ENCODE data around the gene DAPK1. TPM values are rescaled to one million over a fixed set of nuclear protein-coding genes. Genes with fewer than 3 reads are reported as not detected.
A peak's percentile ranks its signal among the peaks of the same experiment; 100 is the strongest.

Gene DAPK1
- polyA plus RNA-seq, 6 donors from 2014 or later: 0.13 to 0.79 (median 0.32) TPM; not detected in 1

DNA sequence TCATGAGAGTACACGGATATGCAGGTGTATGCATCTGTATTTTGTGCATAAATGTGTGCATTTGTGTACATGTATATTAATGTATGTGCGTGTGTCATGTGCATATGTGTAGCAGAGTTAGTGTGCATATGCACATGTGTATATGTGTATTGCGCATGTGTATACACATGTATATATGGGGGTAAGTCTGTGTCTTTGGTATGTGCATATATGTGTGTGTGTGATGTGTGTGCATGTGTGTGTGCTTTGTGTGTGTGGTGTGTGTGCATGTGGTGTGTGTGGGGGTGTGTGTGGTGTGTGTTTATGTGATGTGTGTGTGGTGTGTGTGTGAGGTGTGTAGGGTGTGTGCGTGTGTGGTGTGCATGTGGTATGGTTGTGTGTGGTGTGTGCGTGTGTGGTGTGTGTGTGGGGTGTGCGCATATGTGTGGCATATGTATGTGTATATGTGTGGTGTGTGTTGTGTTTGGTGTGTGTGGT lies 215.2 kb downstream of the DAPK1 start:
- ATAC-seq (ENCODE audit: low read depth in 2 of 2): no peak
- Mint-ChIP-seq H3K36me3 (no peaks in the 10 kb centered on the region), H3K27ac (no peak overlapping the region), H3K27me3 (peaks cover 0 to 8% (median 0%) of the 10 kb centered on the region in 3 donors), H3K4me3 (no peak overlapping the region), H3K4me1 (peaks cover 0 to 5% (median 0%) of the 10 kb centered on the region in 3 donors), H3K9me3 (peaks cover 0 to 10% (median 0%) of the 10 kb centered on the region in 7 donors)
- DNase-seq: no peak

DNA sequence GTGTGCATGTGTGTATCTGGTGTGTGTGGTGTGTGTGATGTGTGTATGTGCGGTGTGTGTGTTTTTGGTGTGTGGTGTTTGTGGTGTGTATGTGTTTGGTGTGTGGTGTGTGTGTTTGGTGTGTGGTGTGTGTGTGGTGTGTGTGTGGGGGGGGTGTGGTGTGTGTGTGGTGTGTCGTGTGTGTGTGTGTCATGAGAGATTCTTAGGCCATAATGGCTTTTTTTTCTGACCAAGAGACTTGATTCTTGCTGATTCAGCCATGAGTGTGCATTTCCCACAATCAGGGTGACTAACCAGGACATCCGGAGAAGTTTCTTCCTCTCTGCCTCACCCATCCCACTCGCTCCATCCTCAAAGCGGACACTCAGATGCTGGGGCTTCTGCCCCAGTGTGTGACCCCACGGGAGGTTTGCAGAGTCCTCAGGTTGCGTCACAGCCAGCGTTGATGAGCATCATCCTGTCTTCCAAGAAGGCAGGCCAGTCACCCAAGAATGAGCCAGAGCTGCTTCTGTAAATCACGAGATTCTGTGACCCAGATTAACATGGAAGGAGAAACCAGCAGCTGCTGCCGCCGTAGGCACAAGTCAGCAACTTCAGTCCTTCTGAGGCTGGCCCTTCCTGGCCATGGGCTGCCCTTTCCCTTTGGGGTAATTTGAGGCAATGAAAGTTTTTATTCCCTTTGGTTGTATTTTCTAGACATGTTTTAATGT lies 215.8 kb downstream of the DAPK1 start:
- no peak overlapping the region for H3K27ac Mint-ChIP-seq
- no peak for DNase-seq
- H3K27me3 Mint-ChIP-seq: peaks cover 0 to 11% (median 3%) of the 10 kb centered on the region in 3 donors
- peaks cover 0 to 5% (median 0%) of the 10 kb centered on the region in 3 donors for H3K4me1 Mint-ChIP-seq
- peaks cover 0 to 12% (median 0%) of the 10 kb centered on the region in 7 donors for H3K9me3 Mint-ChIP-seq
- no peak for ATAC-seq (ENCODE audit: low read depth in 2 of 2)
- H3K36me3 Mint-ChIP-seq: no peaks in the 10 kb centered on the region
- no peak overlapping the region for H3K4me3 Mint-ChIP-seq

DNA sequence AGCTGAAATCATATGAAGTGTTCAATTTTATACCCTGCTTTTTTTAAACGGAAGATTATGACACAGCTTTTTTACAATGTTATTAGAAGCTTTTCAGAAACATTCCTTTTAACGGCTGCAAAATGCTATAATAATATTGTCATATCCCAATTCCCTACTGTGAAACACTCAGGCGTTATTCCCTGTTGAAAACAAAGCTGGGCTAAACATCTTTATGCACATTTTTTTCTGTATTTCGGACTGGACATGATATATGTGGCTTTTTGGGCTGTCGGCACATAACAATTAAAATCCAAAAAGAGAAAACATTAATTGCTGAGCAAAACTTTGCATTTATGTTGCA lies 216.3 kb downstream of the DAPK1 start:
- no peak overlapping the region for H3K4me3 Mint-ChIP-seq
- no peaks in the 10 kb centered on the region for H3K36me3 Mint-ChIP-seq
- H3K27ac Mint-ChIP-seq: no peak overlapping the region
- H3K9me3 Mint-ChIP-seq: peaks cover 0 to 14% (median 0%) of the 10 kb centered on the region in 7 donors
- no peak for ATAC-seq (ENCODE audit: low read depth in 2 of 2)
- H3K4me1 Mint-ChIP-seq: peaks cover 0 to 5% (median 0%) of the 10 kb centered on the region in 3 donors
- no peak for DNase-seq
- peaks cover 0 to 17% (median 7%) of the 10 kb centered on the region in 3 donors for H3K27me3 Mint-ChIP-seq

DNA sequence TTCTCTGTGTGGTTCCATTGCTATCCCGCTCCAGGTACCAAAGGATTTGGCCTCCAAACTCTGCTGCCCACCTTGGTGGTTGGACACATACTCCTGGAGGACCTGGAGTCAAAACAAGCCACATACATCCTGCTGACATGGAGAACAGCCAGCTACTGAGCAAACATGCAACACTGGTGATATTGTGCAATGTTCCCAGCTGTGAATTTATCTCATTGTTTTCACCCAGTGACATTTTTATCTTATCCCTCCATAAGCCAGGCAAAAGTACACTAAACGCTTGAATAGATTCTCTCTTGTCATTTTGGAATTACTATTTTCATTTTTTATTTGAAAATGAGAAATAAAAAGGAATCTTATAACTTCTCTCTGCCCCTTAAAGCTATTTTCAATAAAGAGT lies 217.2 kb downstream of the DAPK1 start:
- DNase-seq: no peak
- Mint-ChIP-seq H3K36me3 (no peaks in the 10 kb centered on the region), H3K27me3 (peaks cover 0 to 19% (median 7%) of the 10 kb centered on the region in 3 donors), H3K4me1 (peaks cover 0 to 5% (median 0%) of the 10 kb centered on the region in 3 donors), H3K27ac (no peak overlapping the region), H3K9me3 (peaks cover 0 to 14% (median 0%) of the 10 kb centered on the region in 7 donors), H3K4me3 (no peak overlapping the region)
- no peak for ATAC-seq (ENCODE audit: low read depth in 2 of 2)

DNA sequence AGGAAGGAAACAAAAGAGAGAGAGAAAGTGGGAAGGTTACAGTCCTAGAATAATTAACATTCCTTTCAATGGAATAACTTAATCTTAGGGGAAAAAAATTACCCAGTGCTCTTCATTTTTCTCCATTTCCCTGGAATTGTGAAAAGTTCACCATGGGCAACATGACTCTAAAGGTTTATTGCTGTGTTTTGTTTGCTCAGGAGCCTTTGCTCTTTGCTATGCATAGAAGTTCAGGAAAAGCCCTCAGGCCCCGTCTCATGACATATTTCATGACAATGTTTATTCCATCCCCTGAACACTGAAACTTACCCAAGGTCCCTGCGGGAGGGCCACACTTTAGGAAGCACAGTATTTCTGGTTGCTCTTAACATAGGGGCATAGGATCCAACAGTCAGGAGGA lies 218.5 kb downstream of the DAPK1 start:
- Mint-ChIP-seq H3K27me3 (peaks cover 3 to 25% (median 14%) of the 10 kb centered on the region in 3 donors), H3K4me1 (peaks cover 0 to 5% (median 0%) of the 10 kb centered on the region in 3 donors), H3K9me3 (peaks cover 0 to 14% (median 0%) of the 10 kb centered on the region in 7 donors), H3K27ac (no peak overlapping the region), H3K4me3 (no peak overlapping the region), H3K36me3 (no peaks in the 10 kb centered on the region)
- no peak for ATAC-seq (ENCODE audit: low read depth in 2 of 2)
- no peak for DNase-seq

DNA sequence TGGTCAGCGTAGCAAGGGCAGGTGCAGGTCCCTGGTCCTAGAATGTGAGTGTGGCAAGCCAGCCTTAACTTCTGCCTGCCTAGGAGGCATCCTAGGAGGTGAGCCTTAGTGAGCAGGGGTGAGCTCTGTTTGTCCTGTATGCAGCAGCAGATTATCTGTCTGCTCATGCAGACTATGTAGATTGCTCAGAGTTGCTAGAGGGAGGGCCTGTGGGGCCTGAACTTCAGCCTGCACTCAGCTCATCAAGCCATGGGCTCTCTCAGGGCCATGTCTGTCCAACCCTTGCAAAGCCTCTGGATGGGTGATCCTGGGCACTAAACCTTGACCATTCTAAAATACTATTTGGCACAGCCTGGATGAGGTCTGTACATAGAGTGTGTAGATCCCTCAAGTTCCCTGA lies 219.8 kb downstream of the DAPK1 start:
- no peak overlapping the region for H3K4me3 Mint-ChIP-seq
- H3K27me3 Mint-ChIP-seq: peaks cover 14 to 38% (median 21%) of the 10 kb centered on the region in 3 donors
- H3K27ac Mint-ChIP-seq: no peak overlapping the region
- ATAC-seq (ENCODE audit: low read depth in 2 of 2) (no peak), DNase-seq (no peak)
- H3K36me3 Mint-ChIP-seq: no peaks in the 10 kb centered on the region
- H3K4me1 Mint-ChIP-seq: peaks cover 0 to 5% (median 0%) of the 10 kb centered on the region in 3 donors
- H3K9me3 Mint-ChIP-seq: peaks cover 0 to 19% (median 0%) of the 10 kb centered on the region in 7 donors

DNA sequence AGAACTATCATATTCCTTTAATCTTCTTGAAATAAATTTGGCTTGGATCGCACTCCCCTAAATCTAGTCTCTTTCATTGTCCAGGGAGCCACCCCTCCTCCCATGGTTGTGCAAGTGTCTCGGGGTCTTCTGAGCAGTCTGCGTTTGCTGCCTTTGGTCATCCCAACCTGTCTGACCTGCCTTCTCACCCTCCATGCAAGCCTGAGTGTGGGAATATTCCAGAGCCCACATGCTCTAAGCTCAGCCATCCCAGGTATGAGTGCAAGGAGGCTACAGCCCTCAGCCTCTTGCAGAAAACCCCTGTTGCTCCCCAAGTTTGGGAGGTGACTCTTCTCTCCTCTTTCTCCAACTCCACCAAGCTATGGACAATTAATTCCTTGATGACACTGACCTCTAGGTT lies 220.6 kb downstream of the DAPK1 start:
- ATAC-seq (ENCODE audit: low read depth in 2 of 2): no peak
- H3K9me3 Mint-ChIP-seq: peaks cover 0 to 13% (median 0%) of the 10 kb centered on the region in 7 donors

DNA sequence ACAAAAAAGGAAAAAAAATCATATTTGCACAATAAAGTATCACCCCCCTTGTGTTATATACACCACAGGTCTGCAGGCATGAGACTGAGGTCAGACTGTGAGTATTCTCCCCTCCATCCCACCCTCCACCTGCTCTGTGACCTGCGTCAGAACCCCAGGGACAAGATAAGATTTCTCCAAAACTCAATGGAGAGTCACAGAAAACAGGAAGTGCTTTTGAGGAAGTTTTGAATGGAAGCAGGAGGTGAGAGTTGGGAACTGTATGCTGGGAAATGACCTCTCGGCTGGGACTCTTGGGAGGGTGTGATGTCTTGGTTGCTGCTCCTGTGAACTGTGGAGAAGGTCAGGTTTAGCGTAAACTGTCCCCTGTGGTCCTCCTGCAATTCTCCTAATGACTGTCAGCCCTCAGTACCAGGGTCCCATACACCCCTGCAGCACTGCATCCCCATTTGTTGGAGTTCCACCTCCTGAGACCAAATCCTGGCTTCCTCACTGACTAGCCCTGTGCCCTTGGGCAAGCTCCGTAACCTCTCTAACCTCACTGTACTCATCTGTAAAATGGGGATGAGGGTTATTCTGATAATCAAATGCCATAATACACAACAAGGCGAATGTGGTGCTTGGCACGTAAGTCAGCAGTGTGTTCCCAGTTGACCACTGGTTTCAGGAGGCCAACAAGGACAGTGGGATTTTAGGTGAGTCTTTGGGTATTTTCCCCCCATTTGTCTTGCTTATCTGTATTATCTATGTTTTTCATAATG lies 221.4 kb downstream of the DAPK1 start:
- DNase-seq (no peak), ATAC-seq (ENCODE audit: low read depth in 2 of 2) (no peak)
- no peaks in the 10 kb centered on the region for H3K4me1 Mint-ChIP-seq
- H3K27me3 Mint-ChIP-seq: peaks cover 19 to 49% (median 30%) of the 10 kb centered on the region in 3 donors
- no peak overlapping the region for H3K4me3 Mint-ChIP-seq
- H3K9me3 Mint-ChIP-seq: peaks cover 0 to 13% (median 0%) of the 10 kb centered on the region in 7 donors
- no peaks in the 10 kb centered on the region for H3K36me3 Mint-ChIP-seq
- no peak overlapping the region for H3K27ac Mint-ChIP-seq

More for the DNA sequence above, 220.6 kb downstream of the DAPK1 start:
- Mint-ChIP-seq H3K4me3 (no peak overlapping the region), H3K27ac (peak overlapping the region in 1 of 6 donors; percentile 39), H3K4me1 (peaks cover 0 to 1% (median 0%) of the 10 kb centered on the region in 3 donors), H3K36me3 (no peaks in the 10 kb centered on the region), H3K27me3 (peaks cover 17 to 46% (median 25%) of the 10 kb centered on the region in 3 donors)
- no peak for DNase-seq

DNA sequence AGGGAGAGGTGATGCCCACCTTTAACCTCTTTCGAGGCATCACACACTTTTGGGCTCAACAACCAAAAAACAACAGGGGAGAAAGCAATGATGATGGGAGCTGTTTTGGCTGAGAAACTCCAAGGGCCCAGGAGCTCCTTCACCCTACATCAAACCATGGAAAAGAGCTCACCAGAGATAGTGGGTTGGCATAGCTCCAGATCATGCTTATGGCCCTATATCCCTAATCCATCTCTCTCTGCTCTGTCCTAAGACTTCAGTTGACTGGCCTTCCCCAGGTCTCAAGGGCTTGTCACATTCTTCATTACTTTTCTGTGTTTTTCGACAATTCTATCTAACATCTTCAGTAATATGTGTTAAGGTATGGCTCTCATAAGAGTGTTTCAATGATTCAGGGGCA lies 222.5 kb downstream of the DAPK1 start:
- Mint-ChIP-seq H3K27me3 (peaks cover 29 to 59% (median 41%) of the 10 kb centered on the region in 3 donors), H3K4me1 (no peaks in the 10 kb centered on the region), H3K36me3 (no peaks in the 10 kb centered on the region), H3K9me3 (peaks cover 0 to 13% (median 0%) of the 10 kb centered on the region in 7 donors), H3K27ac (no peak overlapping the region), H3K4me3 (no peak overlapping the region)
- DNase-seq: no peak
- no peak for ATAC-seq (ENCODE audit: low read depth in 2 of 2)

DNA sequence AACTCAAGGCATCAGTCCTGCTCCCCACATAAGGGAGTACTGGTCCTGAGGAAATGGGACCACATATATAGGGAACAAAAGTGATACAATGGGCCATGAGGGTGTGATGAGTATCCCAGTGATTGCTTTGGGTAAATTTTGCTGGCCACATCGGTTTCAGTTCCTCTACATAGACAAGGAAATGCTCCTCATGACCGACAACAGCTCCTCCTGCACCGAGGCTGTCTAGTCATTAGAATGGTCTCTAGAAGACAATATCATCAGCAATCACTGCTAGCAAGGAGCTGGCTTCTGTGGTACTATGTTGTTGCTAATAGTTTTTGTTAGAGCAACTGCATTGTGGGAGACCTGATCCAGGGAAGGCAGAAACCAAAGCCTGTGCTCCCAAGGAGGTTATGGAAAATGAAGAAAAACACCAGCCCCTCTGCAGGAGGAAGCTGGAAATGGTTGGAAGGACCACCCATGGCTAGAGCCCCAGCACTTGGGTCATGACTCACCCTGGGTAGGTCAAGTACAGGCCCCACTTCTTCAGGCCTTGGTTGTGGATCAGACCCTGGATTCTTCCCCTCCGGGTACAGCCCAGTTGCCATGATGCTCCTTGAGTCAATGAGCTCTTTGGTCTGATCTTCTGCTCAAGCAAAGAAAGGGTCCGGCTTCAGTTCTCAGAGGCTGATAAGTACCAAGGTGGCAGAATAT lies 224.9 kb downstream of the DAPK1 start:
- no peak overlapping the region for H3K4me3 Mint-ChIP-seq
- peaks cover 0 to 4% (median 1%) of the 10 kb centered on the region in 3 donors for H3K4me1 Mint-ChIP-seq
- H3K27me3 Mint-ChIP-seq: peaks cover 34 to 74% (median 63%) of the 10 kb centered on the region in 3 donors
- no peaks in the 10 kb centered on the region for H3K36me3 Mint-ChIP-seq
- no peak overlapping the region for H3K27ac Mint-ChIP-seq
- peaks cover 0 to 10% (median 0%) of the 10 kb centered on the region in 7 donors for H3K9me3 Mint-ChIP-seq
- DNase-seq (no peak), ATAC-seq (ENCODE audit: low read depth in 2 of 2) (no peak)

DNA sequence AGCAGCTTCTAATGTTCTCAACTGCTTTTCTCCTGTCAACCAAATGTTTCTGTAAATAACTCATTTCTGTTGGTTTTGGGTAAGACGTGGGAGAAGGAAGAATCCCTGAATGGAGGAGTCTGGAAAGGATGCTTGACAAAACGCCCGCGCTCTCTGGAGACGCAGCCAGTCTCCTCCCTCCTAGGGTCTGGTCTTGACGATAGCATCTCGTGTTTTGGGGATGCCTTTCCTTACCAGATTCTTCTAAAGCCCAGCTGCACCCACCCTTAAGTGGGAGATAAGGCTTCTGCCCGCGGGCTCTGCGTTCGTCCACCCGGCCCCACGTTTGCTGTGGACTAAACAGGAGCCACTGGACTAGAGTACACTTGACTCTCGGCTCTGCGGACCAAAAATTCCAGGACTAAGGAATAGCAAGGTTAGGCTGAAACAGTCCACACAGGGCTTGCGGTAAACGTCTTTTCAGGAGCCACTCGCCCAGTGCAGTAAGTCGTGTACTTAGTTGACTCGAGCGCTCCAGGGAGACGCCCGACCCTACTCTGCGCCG lies 227.8 kb downstream of the DAPK1 start:
- H3K4me3 Mint-ChIP-seq: peak overlapping the region in 7 of 8 donors; percentile 35 to 58 (median 51)
- peaks cover 40 to 74% (median 65%) of the 10 kb centered on the region in 3 donors for H3K27me3 Mint-ChIP-seq
- no peak overlapping the region for H3K27ac Mint-ChIP-seq
- ATAC-seq (ENCODE audit: low read depth in 2 of 2) (no peak), DNase-seq (no peak)
- no peaks in the 10 kb centered on the region for H3K36me3 Mint-ChIP-seq
- peaks cover 0 to 5% (median 0%) of the 10 kb centered on the region in 7 donors for H3K9me3 Mint-ChIP-seq
- peaks cover 0 to 4% (median 1%) of the 10 kb centered on the region in 3 donors for H3K4me1 Mint-ChIP-seq

DNA sequence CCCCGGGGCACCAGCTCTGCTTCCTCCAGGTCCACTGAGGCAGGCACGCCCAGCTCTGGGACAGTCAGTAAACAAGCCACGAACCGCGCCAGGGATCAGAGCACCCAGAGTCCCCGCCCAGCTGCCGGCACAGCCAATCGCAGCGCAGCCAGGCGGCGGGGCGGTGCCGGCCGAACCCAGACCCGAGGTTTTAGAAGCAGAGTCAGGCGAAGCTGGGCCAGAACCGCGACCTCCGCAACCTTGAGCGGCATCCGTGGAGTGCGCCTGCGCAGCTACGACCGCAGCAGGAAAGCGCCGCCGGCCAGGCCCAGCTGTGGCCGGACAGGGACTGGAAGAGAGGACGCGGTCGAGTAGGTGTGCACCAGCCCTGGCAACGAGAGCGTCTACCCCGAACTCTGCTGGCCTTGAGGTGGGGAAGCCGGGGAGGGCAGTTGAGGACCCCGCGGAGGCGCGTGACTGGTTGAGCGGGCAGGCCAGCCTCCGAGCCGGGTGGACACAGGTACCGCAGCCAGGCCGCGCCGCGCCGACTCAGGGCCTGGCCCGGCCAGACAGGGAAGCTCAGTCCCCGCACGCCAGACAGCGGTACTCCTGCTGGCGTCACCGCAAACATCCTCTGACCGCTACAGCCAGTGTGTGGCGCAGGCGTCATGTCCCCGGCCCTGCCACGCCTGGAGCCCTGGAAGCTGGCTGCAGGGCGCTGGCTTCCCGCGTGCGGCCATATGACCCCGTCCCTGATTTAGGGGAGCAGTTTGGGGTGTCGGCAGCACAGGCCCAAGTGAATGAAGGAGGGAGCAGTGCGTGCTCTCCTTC lies 228.4 kb downstream of the DAPK1 start, which contains the start of gene CTSL:
CTSL (plus strand) TSS at position 220 of the 810 bp plus-strand sequence. CDS start 1,485 bp downstream, outside the sequence.
- DNase-seq (no peak), ATAC-seq (ENCODE audit: low read depth in 2 of 2) (no peak)
- Mint-ChIP-seq H3K36me3 (no peaks in the 10 kb centered on the region), H3K27ac (no peak within 1 kb of the TSS), H3K27me3 (peaks cover 37 to 75% (median 64%) of the 10 kb centered on the region in 3 donors), H3K9me3 (peaks cover 0 to 5% (median 0%) of the 10 kb centered on the region in 7 donors), H3K4me1 (peaks cover 0 to 4% (median 1%) of the 10 kb centered on the region in 3 donors), H3K4me3 (peak within 1 kb of the TSS in 7 of 8 donors; percentile 35 to 75 (median 55))
